ENCODE results near the gene IFT122.

Gene IFT122

GRCh38 chr3:129562803-129563202 lies 122.8 kb downstream of the IFT122 start:
- Histone ChIP-seq H3K36me3 (peaks cover 15% of the 10 kb centered on the region), H3K9me3 (ENCODE audit: severe bottlenecking) (no peaks in the 10 kb centered on the region), H3K27ac (no peak overlapping the region), H3K4me3 (ENCODE audit: low read depth, low read length) (no peak overlapping the region), H3K27me3 (ENCODE audit: insufficient read depth, low read depth, severe bottlenecking) (no peaks in the 10 kb centered on the region)
- TF ChIP-seq CTCF (IDR thresholded peaks at IDR 0.05; ENCODE audit: low read depth, low read length): no peak
- no peak for DNase-seq

- H3K36me3 ChIP-seq: peaks cover 10% of the 10 kb centered on the region
These were observed 123.3 kb downstream of the IFT122 start for GRCh38 chr3:129563332-129563731.

DNA sequence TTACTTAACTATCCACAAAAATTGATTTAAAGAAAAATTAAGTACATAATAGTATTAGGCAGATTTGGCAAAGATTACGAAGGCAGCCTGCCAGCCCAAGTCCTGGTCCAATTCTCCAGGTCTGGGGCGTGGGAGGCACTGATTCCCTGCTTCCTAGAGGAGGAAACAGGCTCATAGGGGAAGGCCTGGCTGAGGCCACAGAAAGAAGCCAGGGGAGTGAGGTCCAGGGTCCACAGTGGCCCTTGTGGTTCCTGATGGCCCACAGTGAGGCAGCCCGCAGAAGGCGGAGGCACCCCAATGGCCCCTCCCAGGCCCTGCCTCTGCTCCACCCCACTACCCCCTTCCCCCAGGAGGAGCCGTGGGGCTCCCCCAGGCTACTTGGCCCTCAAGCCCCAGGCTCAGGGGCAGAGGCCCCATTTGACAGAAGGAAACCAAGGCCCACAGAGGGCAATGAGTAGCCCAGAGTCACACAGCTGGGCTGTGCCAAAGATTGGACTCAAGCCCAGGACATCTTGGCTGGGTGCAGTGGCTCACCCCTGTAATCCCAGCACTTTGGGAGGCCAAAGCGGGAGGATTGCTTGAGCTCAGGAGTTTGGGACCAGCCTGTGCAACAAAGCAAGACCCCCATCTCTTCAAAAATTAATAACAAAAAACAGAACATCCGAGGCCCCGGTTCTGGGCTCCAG lies 124.0 kb downstream of the IFT122 start:
- Histone ChIP-seq H3K27me3 (ENCODE audit: insufficient read depth, low read depth, severe bottlenecking) (no peaks in the 10 kb centered on the region), H3K4me3 (ENCODE audit: low read depth, low read length) (no peak overlapping the region), H3K36me3 (peaks cover 7% of the 10 kb centered on the region), H3K27ac (no peak overlapping the region; the same call in 1 of the 2 replicates), H3K9me3 (ENCODE audit: severe bottlenecking) (no peaks in the 10 kb centered on the region)
- DNase-seq: no peak
- no peak for TF ChIP-seq CTCF (IDR thresholded peaks at IDR 0.05; ENCODE audit: low read depth, low read length)

More at GRCh38 chr3:129563332-129563731, 123.3 kb downstream of the IFT122 start:
- H3K27ac ChIP-seq: no peak overlapping the region; the same call in 1 of the 2 replicates
- H3K9me3 ChIP-seq (ENCODE audit: severe bottlenecking): no peaks in the 10 kb centered on the region
- TF ChIP-seq CTCF (IDR thresholded peaks at IDR 0.05; ENCODE audit: low read depth, low read length): no peak
- DNase-seq: no peak
- no peaks in the 10 kb centered on the region for H3K27me3 ChIP-seq (ENCODE audit: insufficient read depth, low read depth, severe bottlenecking)
- no peak overlapping the region for H3K4me3 ChIP-seq (ENCODE audit: low read depth, low read length)

- no peak for DNase-seq
- no peak for TF ChIP-seq CTCF (IDR thresholded peaks at IDR 0.05; ENCODE audit: low read depth, low read length)
- H3K36me3 ChIP-seq: peaks cover under 1% of the 10 kb centered on the region
- H3K9me3 ChIP-seq (ENCODE audit: severe bottlenecking): no peaks in the 10 kb centered on the region
- H3K27me3 ChIP-seq (ENCODE audit: insufficient read depth, low read depth, severe bottlenecking): no peaks in the 10 kb centered on the region
- no peak overlapping the region for H3K4me3 ChIP-seq (ENCODE audit: low read depth, low read length)
- 0 out of 2 replicates have a peak overlapping the region, but pooled peaks have one; percentile 31 for H3K27ac ChIP-seq
These were observed 125.1 kb downstream of the IFT122 start for GRCh38 chr3:129564981-129565644.

GRCh38 chr3:129565902-129566301 lies 125.9 kb downstream of the IFT122 start:
- Histone ChIP-seq H3K36me3 (no peaks in the 10 kb centered on the region; the same call in none of the 2 replicates), H3K27me3 (ENCODE audit: insufficient read depth, low read depth, severe bottlenecking) (no peaks in the 10 kb centered on the region), H3K4me3 (ENCODE audit: low read depth, low read length) (no peak overlapping the region), H3K27ac (no peak overlapping the region), H3K9me3 (ENCODE audit: severe bottlenecking) (no peaks in the 10 kb centered on the region)
- no peak for TF ChIP-seq CTCF (IDR thresholded peaks at IDR 0.05; ENCODE audit: low read depth, low read length)
- DNase-seq: no peak

Data from WERI-Rb-1 (cell line).